ENCODE data around the gene NFKBIL1.
"Not testable (repeated sequence)": the region's sequence is repeated elsewhere in the genome, so short reads cannot be mapped to it uniquely, and the experiment has no call there.

DNA sequence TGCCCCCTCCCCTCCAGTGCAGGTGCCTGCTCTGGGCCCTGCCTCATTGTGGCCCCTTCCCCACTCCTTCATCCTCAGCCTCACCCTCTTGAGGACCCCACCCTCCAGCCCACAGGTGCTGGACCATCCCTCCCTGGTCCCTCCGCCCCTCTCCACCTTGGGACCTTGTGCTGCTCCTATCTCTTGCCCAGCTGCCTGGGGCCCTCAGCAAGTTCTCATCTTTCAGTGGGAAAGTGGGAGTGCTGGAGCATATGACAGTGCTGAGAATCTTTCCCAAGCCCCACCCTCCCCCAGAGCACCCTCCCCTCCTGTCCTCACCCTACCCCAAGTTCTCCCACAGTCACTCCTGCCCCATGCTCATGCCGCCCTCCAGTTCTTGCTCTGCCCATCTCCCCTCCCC is 47.8 kb upstream of the NFKBIL1 start:
- TF ChIP-seq ELF4 (IDR thresholded peaks at IDR 0.05); SUZ12 (IDR thresholded peaks at IDR 0.05); BHLHE40 (IDR thresholded peaks at IDR 0.05; ENCODE audit: borderline replicate concordance); FOXM1 (IDR thresholded peaks at IDR 0.05; ENCODE audit: borderline replicate concordance); ARNT (IDR thresholded peaks at IDR 0.05); SP1 (IDR thresholded peaks at IDR 0.05); CTBP1 (IDR thresholded peaks at IDR 0.05; ENCODE audit: borderline replicate concordance): not testable (repeated sequence)
